Activated T-helper 1 cell treated with anti-CD3 and anti-CD28 coated beads, Interleukin-2, amount 50 U/mL, for 16 hours (primary cell): Measurements from ENCODE around the gene GALNT13.

Experiments
- DNase-seq, 2 donors: peaks; one replicate each; pipeline ENCODE4 v3.0.0-alpha.2; 2020; ENCODE audit warnings: low read depth in 1 of 2, low spot score in 1 of 2

The GALNT13 gene

GRCh38 chr2:154207288-154208047 lies 335.7 kb downstream of the GALNT13 start:
- DNase-seq: no peak

GRCh38 chr2:154223726-154224125 lies 352.0 kb downstream of the GALNT13 start:
- DNase-seq: no peak

DNA sequence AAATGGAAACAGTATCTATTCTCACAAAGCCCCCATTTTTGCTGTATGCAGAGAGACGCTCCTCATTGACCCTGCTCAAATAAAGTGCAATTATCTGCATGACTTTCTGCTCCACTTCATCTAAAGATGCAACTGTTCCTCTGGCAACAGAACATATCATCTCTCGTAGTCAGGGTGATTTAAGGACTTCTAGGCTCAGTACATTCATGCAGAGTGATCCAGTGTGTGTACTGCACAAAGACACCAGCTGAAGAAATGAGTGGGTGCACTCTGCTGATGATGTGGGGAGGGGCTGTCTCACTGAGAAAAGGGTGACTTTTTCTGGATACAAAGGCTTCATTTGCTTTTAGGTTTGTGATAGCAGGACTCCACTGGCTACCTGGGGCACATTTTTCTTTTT lies 355.2 kb downstream of the GALNT13 start:
- no peak for DNase-seq

GRCh38 chr2:154228566-154229280 lies 357.0 kb downstream of the GALNT13 start:
- no peak for DNase-seq

GRCh38 chr2:154229966-154230365 lies 358.2 kb downstream of the GALNT13 start:
- no peak for DNase-seq

DNA sequence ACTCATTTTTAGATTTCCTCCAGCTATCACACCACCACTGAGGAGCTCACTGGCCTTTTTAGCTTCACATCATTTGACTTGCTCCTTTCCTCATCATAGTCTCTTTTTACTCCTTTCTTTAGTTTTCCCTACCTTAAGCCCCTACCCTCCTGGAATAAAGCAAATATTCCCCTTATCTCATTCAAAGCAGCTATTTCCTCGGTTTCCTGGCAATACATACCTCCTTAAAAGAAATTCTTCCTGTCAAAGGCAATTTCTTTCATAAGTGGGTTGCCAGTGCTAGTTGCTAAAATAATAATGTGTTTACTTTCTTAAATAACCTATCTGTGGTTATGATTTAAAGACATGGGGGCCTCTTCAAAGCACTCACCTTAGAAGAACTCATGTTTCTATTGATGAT lies 359.3 kb downstream of the GALNT13 start:
- no peak for DNase-seq

- no peak for DNase-seq
Measured at GRCh38 chr2:154233231-154233630, 361.5 kb downstream of the GALNT13 start.

DNA sequence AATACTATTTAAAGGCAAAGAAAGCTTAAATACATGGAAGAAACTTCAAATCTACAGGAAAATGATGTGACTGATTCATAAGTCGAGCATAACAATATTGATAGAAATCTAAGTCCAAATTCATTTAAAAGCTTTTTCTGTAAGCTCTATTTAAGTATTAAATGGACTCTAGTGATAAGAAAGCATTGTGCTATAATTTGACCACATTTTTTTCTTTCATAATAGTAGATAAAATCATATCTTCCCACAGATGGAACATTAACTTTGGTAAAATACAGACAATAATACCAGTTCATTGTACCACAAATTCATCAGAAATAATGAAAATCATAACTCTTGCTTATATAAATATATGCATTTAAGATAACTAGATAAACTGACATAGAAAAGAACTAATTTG lies 366.5 kb downstream of the GALNT13 start:
- no peak for DNase-seq

DNA sequence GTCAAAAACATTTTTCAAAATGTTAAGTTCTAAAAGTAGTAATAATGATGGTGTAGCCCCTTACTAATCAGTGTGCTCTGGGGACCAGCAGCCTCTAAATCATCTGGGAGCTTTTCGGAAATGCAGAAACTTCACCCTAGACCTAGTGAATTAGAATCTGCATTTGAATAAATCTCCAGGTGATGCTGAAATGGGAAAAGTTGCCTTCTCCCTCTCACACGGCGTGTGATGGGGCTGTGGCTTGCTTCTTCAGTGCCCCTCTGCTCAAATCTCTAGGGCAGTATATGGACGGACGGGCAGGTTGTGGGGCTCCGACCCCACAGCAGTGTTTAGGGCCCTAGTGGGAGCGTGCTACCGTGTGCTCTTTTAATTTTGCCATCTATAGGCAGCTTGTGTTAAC lies 368.6 kb downstream of the GALNT13 start:
- DNase-seq: no peak

DNA sequence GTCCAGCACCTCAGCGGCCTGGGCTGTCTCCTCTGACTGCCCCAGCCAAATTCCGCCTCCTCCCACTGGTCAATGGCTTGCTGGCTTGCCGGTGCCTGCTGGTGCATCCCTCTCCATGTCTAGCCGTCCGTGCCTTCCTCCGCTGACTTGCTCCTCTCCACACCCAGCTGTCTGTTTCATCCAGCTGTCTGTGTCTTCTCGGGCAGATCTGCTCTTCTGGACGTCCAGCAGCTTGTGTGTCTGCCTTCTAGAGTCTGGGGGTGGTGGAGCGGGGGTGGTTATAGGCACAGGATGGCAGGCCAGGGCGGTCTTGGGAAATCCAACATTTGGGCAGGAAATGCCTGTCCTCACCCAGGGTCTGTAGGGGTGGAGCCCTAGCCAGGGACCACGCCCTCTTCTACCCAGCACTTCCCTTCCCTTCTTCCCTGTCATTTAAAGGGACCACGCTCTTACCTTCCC lies 369.2 kb downstream of the GALNT13 start:
- no peak for DNase-seq

- no peak for DNase-seq
Measured at GRCh38 chr2:154242687-154243086, 371.0 kb downstream of the GALNT13 start.

GRCh38 chr2:154243685-154244084 lies 372.0 kb downstream of the GALNT13 start:
- DNase-seq: no peak

DNA sequence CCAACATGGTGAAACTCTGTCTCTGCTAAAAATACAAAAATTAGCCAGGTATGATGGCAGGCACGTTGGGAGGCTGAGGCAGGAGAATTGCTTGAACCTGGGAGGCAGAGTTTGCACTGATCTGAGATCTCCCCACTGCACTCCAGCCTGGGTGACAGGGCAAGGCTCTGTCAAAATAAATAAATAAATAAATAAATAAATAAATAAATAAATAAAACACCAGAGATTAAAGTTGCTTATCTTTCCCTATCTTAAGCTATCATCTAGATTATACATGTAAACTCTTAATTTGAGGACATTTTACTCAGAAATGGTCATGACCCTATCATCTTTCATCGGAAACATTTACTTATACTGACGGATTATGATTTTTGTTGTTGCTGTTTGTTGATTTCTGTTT lies 373.2 kb downstream of the GALNT13 start:
- no peak for DNase-seq

DNA sequence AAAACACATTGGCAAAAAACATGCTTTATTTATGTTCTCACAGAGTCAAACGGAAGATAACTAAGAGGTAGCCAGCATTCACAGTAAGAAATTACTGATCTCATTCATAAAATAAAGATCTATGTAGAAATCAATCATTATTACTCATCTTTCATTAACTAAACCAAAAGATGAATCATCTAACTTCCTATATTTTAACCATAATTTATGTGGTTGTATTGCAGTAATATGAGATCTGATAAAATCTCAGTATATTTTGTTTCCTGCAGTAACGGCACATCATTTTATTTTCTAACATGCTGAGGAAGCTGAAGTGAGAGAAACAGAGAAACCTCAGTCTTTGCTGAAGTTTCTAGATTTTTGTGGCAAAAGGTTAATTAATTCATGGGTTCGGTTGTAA lies 375.8 kb downstream of the GALNT13 start:
- no peak for DNase-seq

- no peak for DNase-seq
Measured at GRCh38 chr2:154256136-154256535, 384.4 kb downstream of the GALNT13 start.

- no peak for DNase-seq
Measured at GRCh38 chr2:154259030-154259429, 387.3 kb downstream of the GALNT13 start.

DNA sequence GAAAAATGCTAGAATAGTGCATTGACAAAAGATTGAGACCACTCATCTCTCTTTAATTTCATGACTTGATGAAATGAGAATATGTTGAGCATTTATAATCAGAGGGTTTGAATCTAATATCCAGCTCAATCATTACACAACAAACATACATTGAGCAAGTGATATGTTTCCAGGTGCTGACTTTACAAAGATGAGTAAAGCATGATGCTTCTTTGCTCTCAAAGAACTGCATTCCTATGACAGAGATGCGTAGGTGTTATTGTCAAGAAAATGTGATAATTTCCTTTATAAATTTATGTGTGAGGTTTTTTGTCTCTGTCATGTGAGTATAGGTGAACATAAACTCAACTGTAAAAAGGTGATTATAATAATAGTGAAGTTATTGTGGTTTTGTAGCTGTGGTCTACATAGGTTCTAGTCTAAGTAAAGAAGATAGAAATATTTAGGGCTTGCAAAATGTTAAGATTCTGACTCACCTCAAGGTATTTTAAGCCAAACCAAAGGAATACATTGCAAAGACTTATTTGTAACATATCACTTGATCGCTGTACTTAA lies 389.8 kb downstream of the GALNT13 start:
- DNase-seq: no peak

DNA sequence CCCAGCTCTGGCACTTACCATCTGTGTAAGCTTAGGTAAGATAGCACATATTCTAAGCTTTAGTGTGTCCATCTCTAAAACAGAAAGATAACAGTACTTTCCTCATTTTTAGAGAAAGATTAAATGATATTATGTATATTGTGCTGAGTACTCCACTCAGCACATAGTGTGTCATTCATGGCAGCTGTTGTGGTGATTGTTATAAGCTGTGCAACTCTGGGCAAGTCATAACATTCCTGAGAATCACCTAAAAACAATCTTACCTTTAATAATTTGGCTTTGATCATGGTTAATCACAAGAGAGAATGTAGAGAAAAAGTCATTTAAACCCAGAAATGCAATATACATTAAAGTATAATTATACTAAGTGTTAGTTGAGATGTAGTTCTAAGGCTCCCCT lies 391.5 kb downstream of the GALNT13 start:
- DNase-seq: no peak

GRCh38 chr2:154264024-154264423 lies 392.3 kb downstream of the GALNT13 start:
- DNase-seq: no peak

DNA sequence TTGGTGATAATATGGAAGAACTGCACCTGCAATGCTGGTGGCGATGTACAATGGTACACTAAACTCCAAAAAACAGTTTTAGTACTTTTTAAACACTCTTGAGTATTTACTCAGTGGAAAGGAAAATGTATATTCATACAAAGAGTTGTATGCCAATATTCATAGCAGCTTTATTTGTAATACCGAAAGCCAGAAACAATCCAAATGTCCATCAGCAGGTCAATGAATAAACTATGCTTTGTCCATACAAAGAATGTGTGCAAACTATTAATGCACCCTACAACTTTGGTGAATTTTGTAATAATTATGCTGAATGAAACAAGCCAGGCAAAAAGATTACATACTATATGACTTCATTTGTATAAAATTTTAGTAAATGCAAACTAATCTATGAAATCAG lies 396.3 kb downstream of the GALNT13 start:
- DNase-seq: no peak

DNA sequence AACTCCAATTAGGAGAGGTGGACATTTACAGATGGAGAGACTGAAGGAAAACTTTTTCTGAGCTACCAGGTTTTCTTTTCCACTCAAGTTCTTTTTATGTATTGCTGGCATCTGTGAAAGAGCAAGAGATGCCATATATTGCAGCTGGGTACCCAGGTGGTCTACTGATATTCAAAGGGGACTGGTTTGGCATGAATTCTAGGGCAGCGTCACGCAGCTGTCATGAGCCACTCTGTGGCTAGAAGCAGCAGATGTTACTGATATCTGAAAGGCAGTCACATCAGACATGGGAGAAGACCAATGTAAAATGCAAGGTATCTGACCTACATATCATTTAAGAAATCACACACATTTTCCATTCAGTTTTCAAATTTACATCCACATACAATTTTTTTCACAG lies 408.8 kb downstream of the GALNT13 start:
- DNase-seq: no peak

- no peak for DNase-seq
Measured at GRCh38 chr2:154289870-154290269, 418.1 kb downstream of the GALNT13 start.
